Right hindlimb (tissue), 1 donor: Measurements from ENCODE around the gene TSPAN18.

Experiments used
- DNase-seq: peaks from one replicate; pipeline ENCODE4 v3.0.0-alpha.2; 2018

TSPAN18 gene

GRCh38 chr11:44711787-44712608, 14.8 kb upstream of the TSPAN18 start:
- DNase-seq = no peak

- no peak for DNase-seq
Observed at GRCh38 chr11:44713022-44713421, 13.7 kb upstream of the TSPAN18 start.

GRCh38 chr11:44716256-44716655, 10.5 kb upstream of the TSPAN18 start:
- DNase-seq = no peak

GRCh38 chr11:44718057-44718456, 8.7 kb upstream of the TSPAN18 start:
- no peak for DNase-seq

GRCh38 chr11:44718612-44719390, 8.0 kb upstream of the TSPAN18 start:
- DNase-seq = no peak

GRCh38 chr11:44725016-44725685, 1.6 kb upstream of the TSPAN18 start:
- DNase-seq = no peak

GRCh38 chr11:44725757-44726282, 942 bp upstream of the TSPAN18 start:
- DNase-seq = no peak

- no peak for DNase-seq
Observed at GRCh38 chr11:44727114-44727372, 281 bp downstream of the TSPAN18 start.

- DNase-seq = peak; percentile 92
Observed at GRCh38 chr11:44727373-44728287, 868 bp downstream of the TSPAN18 start.

- no peak for DNase-seq
Observed at GRCh38 chr11:44728491-44728910, 1.7 kb downstream of the TSPAN18 start.

- DNase-seq = no peak
Observed at GRCh38 chr11:44729063-44729462, 2.3 kb downstream of the TSPAN18 start.

GRCh38 chr11:44729713-44730112, 3.0 kb downstream of the TSPAN18 start:
- DNase-seq = no peak

GRCh38 chr11:44730775-44731174, 4.0 kb downstream of the TSPAN18 start:
- no peak for DNase-seq

- peak; percentile 61 for DNase-seq
Observed at GRCh38 chr11:44731685-44732430, 5.1 kb downstream of the TSPAN18 start.

- DNase-seq = no peak
Observed at GRCh38 chr11:44732564-44732963, 5.8 kb downstream of the TSPAN18 start.

GRCh38 chr11:44733877-44734276, 7.1 kb downstream of the TSPAN18 start:
- no peak for DNase-seq

- DNase-seq = no peak
Observed at GRCh38 chr11:44734843-44735381, 8.2 kb downstream of the TSPAN18 start.

GRCh38 chr11:44736791-44737190, 10.0 kb downstream of the TSPAN18 start:
- no peak for DNase-seq

- no peak for DNase-seq
Observed at GRCh38 chr11:44737245-44738085, 10.7 kb downstream of the TSPAN18 start.

- no peak for DNase-seq
Observed at GRCh38 chr11:44738791-44739190, 12.0 kb downstream of the TSPAN18 start.
